RWPE1 (cell line): ENCODE measurements around the gene ADRB1.

Experiments
- CTCF ChIA-PET: fragments of 350-600 bp; sonication (Branson Sonifier 250); formaldehyde crosslinking; extraction: SDS; loops from one replicate; lab custom pipeline; 2021; lab: Yijun Ruan, JAX
- POLR2A ChIA-PET: fragments of 400-600 bp; formaldehyde crosslinking; extraction: SDS; loops from one replicate; lab custom pipeline; 2020; ENCODE audit warnings: antibody characterized with exemption; ENCODE audit not compliant: low non-redundant PET; lab: Yijun Ruan, JAX
- DNase-seq: peaks from one replicate; pipeline ENCODE4 v3.0.0; 2012; ENCODE audit warnings: low spot score
- H3K27ac ChIP-seq: fragments of 450-650 bp; 2 replicates; pipeline ENCODE4 v1.5.1; 2017
- TF ChIP-seq, protein P1 (sequence below): fragments of 450-650 bp; conservative IDR thresholded peaks from 2 replicates; pipeline ENCODE4 v1.5.1; 2017; ENCODE audit warnings: low read depth, mild to moderate bottlenecking

Gene ADRB1

DNA sequence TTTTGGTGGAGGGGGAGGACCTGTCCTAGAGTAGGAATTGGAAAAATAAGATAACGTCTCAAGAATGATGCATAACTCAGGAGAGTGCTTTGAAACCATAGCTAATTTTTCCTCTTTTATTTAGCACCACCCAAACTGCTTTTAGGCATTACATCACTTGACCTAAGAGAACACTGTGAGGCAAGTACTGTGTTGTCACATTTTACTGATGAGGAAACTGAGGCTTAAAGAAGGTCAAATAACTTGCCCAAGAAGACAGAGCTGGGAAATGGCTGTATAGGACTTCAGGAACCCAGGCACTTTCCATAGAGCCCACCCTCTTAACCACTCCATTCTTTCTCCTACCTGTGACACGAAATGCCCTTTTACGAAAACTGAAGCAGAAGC lies 21.4 kb downstream of the ADRB1 start:
- TF ChIP-seq, protein P1, sequence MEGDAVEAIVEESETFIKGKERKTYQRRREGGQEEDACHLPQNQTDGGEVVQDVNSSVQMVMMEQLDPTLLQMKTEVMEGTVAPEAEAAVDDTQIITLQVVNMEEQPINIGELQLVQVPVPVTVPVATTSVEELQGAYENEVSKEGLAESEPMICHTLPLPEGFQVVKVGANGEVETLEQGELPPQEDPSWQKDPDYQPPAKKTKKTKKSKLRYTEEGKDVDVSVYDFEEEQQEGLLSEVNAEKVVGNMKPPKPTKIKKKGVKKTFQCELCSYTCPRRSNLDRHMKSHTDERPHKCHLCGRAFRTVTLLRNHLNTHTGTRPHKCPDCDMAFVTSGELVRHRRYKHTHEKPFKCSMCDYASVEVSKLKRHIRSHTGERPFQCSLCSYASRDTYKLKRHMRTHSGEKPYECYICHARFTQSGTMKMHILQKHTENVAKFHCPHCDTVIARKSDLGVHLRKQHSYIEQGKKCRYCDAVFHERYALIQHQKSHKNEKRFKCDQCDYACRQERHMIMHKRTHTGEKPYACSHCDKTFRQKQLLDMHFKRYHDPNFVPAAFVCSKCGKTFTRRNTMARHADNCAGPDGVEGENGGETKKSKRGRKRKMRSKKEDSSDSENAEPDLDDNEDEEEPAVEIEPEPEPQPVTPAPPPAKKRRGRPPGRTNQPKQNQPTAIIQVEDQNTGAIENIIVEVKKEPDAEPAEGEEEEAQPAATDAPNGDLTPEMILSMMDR = no peak
- ChIA-PET POLR2A (no interaction called here), CTCF (interaction anchor here (1.2 kb wide), 1 partner anchor 10 kb away, joined by 3 read pairs; no protein-coding TSS in a partner anchor)
- no peak for DNase-seq
- H3K27ac ChIP-seq = no peak overlapping the region

DNA sequence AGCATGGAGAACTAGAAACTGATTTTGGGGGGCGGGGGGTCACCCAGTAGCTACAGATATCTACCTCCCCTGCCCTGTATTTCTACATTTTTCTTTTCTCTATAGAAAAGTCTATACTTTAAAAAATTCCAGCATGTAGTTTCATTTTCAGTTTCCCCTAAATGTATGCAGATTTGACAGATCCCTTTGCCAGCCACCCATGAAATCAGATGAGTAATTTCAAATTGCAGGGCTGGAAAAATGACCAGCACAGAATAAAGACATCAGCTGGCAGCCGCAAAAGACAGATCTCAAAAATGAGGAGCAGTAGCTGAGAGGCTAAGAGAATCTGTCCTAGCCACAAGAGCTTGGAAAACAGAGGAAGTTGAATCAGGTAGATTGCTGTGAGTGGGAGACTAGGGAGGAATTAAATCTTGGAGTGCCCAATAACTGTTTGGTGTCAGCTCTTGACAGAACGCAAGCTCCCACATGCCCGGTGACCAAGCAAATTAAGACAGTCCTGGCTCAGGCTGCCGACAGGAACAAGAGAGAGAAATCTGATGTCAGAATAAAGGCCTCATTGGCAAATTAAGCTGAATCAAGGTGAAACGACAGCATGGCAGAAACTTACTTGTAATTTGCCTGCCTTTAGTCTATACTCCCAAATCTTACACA lies 24.5 kb downstream of the ADRB1 start:
- TF ChIP-seq, protein P1 = no peak
- CTCF ChIA-PET = interaction anchor here (0.6 to 1.4 kb wide), 6 partner anchors 10 to 396 kb away, joined by 3 to 6 read pairs (median 4); partner anchors contain the start of gene CASP7
- DNase-seq = peak; percentile 79
- POLR2A ChIA-PET = no interaction called here
- peak overlapping the region; percentile 92 for H3K27ac ChIP-seq

DNA sequence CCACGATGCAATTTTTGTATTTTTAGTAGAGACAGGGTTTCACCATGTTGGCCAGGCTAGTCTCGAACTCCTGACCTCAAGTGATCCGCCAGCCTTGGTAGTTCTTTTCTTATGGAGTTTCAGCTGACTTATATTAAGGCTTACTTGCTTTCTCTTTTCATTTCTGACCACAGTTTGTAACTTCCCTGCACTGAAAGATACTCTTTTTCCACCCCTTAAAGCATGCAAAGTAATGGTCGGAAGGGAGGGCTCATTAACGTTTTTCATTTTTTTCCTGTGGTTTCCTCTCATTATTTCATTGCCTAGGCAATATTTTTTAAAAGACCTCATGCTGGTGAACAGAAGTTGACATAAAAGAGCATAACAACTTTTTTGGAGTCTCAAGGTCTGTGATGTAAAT lies 27.0 kb downstream of the ADRB1 start:
- TF ChIP-seq, protein P1 = no peak
- DNase-seq = no peak
- CTCF ChIA-PET = interaction anchor here (0.6 to 0.9 kb wide), 3 partner anchors 40 to 269 kb away, joined by 3 read pairs; no protein-coding TSS in a partner anchor
- no peak overlapping the region for H3K27ac ChIP-seq
- POLR2A ChIA-PET = no interaction called here

DNA sequence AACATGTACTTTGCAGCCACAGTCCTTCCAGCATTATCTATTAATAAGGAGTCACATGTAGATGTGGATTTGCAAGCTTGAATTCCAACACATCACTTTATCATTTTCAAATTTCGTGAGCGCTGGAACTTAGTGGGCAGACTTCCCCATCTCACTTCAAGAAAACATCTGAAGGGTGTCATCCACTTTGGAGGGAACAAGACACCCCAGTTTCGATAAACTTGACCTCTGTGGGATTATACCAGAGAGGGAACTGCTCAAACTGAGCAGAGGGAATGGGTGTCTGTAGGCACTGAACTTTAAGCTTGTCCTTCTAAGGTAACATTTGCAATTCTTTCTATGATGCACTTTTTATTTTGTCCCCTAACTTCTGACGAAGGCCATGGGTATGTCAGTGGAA lies 27.5 kb downstream of the ADRB1 start:
- ChIA-PET CTCF (interaction anchor here (0.6 to 0.9 kb wide), 3 partner anchors 39 to 269 kb away, joined by 3 read pairs; no protein-coding TSS in a partner anchor), POLR2A (no interaction called here)
- H3K27ac ChIP-seq = no peak overlapping the region
- DNase-seq = no peak
- TF ChIP-seq, protein P1 = no peak

DNA sequence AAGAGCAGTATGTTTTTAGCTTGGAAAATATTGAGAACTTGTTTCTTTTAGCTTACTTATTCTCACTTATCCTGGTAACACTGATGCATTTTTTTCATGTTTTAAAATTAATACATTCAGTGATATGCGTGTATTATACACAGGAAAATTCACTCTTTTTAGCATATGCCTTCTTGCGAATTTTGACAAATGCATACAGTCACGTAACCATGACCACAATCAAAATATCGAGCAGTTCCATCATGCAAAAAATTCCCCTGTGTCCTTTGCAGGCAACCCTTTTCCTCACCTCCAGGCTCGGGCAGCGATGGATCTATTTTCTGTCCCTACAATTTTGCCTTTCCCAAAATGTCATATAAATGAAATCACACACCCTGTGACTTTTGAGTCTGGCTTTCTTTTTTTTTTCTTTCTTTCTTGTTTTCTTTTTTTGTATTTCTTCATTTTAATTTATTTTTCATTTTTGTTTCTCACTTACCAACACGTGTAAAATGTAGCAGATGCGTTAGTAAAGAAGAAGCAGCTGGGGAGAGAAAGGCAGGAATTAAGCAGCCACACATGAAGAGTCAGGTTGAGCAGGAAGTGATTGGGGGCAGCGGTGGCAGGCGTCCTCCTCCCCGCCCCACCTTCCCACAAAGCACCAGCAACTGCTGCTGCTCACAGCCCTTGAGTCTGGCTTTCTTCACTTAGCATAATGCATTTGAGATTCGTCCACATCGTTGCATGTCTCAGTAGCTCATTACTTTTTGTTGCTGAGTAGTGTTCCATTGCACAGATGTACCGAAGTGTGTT lies 29.9 kb downstream of the ADRB1 start:
- no peak for DNase-seq
- ChIA-PET CTCF (no interaction called here), POLR2A (no interaction called here)
- H3K27ac ChIP-seq = no peak overlapping the region
- TF ChIP-seq, protein P1 = no peak

DNA sequence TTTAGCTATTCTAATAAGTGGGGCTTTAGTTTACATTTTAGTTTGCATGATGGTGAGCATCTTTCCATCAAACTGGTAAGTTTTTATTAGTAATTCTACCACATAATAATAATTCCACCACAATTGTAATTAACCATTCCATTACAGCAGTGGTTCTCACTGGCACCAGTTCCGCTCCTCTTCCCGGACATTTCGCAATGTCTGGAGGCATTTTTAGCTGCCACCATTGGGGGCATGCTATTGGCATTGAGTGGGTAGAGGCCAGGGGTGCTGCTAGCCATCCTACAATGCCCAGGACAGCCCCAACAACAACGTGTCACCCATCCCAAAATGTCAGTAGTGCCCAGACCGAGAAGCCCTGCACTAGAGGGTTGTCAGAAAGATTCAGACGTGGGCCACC lies 31.4 kb downstream of the ADRB1 start:
- H3K27ac ChIP-seq = no peak overlapping the region
- CTCF ChIA-PET = interaction anchor here (0.6 to 0.7 kb wide), 2 partner anchors 131 to 174 kb away, joined by 3 to 4 read pairs; no protein-coding TSS in a partner anchor
- TF ChIP-seq, protein P1 = no peak
- POLR2A ChIA-PET = no interaction called here
- no peak for DNase-seq
